ENCODE data around the gene AVPR2. TPM values are rescaled to one million over a fixed set of nuclear protein-coding genes. Genes with fewer than 3 reads are reported as not detected.

The AVPR2 gene
- total and polyA plus RNA-seq, 9 of the 15 experiments (the other 6 are each of a cell fraction or from before 2014, with no cell fraction given): not detected

DNA sequence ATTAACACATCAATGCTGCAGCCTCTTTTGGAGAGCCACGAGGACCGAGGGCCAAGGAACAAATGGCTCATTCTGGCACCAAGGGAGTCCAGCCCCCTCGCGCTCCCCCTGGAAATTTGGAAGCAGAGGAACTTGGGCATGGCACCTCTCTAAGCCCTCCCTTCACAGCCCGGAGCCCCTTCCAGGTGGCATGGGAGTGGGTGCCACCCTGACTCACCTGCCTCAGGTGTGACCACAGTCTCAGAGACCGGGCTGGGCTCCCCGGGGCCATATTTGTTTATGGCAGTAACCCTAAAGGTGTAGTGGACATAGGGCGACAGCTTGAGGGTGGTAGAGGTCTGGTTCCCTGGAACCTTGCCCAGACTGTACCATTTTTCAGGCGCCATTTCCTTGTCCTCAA lies 37.3 kb upstream of the AVPR2 start (continued):
- TF ChIP-seq COPS2 (conservative IDR thresholded peaks at IDR 0.05) (no peak), ZNF830 (CRISPR knock-in tag; IDR thresholded peaks at IDR 0.05) (no peak), LEF1 (IDR thresholded peaks at IDR 0.05) (no peak), NUFIP1 (IDR thresholded peaks at IDR 0.05; ENCODE audit: partially characterized antibody) (no peak)
- TF ChIP-seq, protein P1, sequence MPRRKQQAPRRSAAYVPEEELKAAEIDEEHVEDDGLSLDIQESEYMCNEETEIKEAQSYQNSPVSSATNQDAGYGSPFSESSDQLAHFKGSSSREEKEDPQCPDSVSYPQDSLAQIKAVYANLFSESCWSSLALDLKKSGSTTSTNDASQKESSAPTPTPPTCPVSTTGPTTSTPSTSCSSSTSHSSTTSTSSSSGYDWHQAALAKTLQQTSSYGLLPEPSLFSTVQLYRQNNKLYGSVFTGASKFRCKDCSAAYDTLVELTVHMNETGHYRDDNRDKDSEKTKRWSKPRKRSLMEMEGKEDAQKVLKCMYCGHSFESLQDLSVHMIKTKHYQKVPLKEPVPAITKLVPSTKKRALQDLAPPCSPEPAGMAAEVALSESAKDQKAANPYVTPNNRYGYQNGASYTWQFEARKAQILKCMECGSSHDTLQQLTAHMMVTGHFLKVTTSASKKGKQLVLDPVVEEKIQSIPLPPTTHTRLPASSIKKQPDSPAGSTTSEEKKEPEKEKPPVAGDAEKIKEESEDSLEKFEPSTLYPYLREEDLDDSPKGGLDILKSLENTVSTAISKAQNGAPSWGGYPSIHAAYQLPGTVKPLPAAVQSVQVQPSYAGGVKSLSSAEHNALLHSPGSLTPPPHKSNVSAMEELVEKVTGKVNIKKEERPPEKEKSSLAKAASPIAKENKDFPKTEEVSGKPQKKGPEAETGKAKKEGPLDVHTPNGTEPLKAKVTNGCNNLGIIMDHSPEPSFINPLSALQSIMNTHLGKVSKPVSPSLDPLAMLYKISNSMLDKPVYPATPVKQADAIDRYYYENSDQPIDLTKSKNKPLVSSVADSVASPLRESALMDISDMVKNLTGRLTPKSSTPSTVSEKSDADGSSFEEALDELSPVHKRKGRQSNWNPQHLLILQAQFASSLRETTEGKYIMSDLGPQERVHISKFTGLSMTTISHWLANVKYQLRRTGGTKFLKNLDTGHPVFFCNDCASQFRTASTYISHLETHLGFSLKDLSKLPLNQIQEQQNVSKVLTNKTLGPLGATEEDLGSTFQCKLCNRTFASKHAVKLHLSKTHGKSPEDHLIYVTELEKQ (CRISPR knock-in tag; IDR thresholded peaks at IDR 0.05): no peak

- H4K20me1 ChIP-seq (replicated peaks; ENCODE audit: control insufficient read depth, insufficient read depth, low read length): 0 out of 2 replicates have a peak, but pooled peaks cover 12% of the 10 kb centered on the region
- H3K27ac ChIP-seq (ENCODE audit: extremely low read depth, low read depth, low read length): no peak overlapping the region
- no peaks in the 10 kb centered on the region for H3K9me3 ChIP-seq (replicated peaks; ENCODE audit: control insufficient read depth, insufficient read depth, low read depth, low read length)
- H3K9ac ChIP-seq (ENCODE audit: insufficient read depth in 1 of 2, low read depth in 2 of 2, low read length in 2 of 2): no peak overlapping the region
- no peak overlapping the region for H3K4me2 ChIP-seq (ENCODE audit: insufficient read depth, low read length)
- 4% methylated on average over 10 of the region's 13 CpGs for WGBS (ENCODE audit: insufficient coverage, low coverage, missing lambda C conversion rate)
- POLR2A ChIA-PET: interaction anchor here (1.2 kb wide), 1 partner anchor 14 kb away, joined by 6 read pairs; no protein-coding TSS in a partner anchor
- no peaks in the 10 kb centered on the region for H3K9me1 ChIP-seq (ENCODE audit: control insufficient read depth, insufficient read depth, low read length)
- no peak overlapping the region for H2AFZ ChIP-seq (ENCODE audit: low read depth, low read length)
- no peaks in the 10 kb centered on the region for H3K79me2 ChIP-seq (ENCODE audit: control insufficient read depth, insufficient read depth, low read length)
- H3K36me3 ChIP-seq (ENCODE audit: control insufficient read depth, insufficient read depth, low read length): no peaks in the 10 kb centered on the region
- FAIRE-seq (no peak), ATAC-seq (no peak), DNase-seq (ENCODE audit: extremely low read depth in 1 of 4, low spot score in 3 of 4) (no peak)
- CTCF ChIA-PET (ENCODE audit: low intra/inter-chr PET ratio): no interaction called here
- peaks cover 17 to 82% of the 10 kb centered on the region in 2 experiments; a peak in 4 of 5 replicates for H3K27me3 ChIP-seq (ENCODE audit: control insufficient read depth in 2 of 2, insufficient read depth in 2 of 2, low read length in 2 of 2)
- H3K4me3 ChIP-seq: no peak overlapping the region
- intact Hi-C loops (cut with micrococcal nuclease) (no loop called here), in situ Hi-C loops (cut with MboI) (no loop called here)
- no TSS peak for BruUV-seq (replicated peaks)
- H3K4me1 ChIP-seq (replicated peaks in 1 of 2; ENCODE audit: control insufficient read depth in 2 of 2, insufficient read depth in 2 of 2, low read length in 2 of 2): peaks cover 0 to 32% of the 10 kb centered on the region in 2 experiments; a peak in 2 of 5 replicates
- TF ChIP-seq, protein P2, sequence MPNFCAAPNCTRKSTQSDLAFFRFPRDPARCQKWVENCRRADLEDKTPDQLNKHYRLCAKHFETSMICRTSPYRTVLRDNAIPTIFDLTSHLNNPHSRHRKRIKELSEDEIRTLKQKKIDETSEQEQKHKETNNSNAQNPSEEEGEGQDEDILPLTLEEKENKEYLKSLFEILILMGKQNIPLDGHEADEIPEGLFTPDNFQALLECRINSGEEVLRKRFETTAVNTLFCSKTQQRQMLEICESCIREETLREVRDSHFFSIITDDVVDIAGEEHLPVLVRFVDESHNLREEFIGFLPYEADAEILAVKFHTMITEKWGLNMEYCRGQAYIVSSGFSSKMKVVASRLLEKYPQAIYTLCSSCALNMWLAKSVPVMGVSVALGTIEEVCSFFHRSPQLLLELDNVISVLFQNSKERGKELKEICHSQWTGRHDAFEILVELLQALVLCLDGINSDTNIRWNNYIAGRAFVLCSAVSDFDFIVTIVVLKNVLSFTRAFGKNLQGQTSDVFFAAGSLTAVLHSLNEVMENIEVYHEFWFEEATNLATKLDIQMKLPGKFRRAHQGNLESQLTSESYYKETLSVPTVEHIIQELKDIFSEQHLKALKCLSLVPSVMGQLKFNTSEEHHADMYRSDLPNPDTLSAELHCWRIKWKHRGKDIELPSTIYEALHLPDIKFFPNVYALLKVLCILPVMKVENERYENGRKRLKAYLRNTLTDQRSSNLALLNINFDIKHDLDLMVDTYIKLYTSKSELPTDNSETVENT (CRISPR knock-in tag; IDR thresholded peaks at IDR 0.05): no peak
- TF ChIP-seq, protein P3, sequence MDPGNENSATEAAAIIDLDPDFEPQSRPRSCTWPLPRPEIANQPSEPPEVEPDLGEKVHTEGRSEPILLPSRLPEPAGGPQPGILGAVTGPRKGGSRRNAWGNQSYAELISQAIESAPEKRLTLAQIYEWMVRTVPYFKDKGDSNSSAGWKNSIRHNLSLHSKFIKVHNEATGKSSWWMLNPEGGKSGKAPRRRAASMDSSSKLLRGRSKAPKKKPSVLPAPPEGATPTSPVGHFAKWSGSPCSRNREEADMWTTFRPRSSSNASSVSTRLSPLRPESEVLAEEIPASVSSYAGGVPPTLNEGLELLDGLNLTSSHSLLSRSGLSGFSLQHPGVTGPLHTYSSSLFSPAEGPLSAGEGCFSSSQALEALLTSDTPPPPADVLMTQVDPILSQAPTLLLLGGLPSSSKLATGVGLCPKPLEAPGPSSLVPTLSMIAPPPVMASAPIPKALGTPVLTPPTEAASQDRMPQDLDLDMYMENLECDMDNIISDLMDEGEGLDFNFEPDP (CRISPR knock-in tag; IDR thresholded peaks at IDR 0.05): no peak
- TF ChIP-seq SRSF3 (IDR thresholded peaks at IDR 0.05; ENCODE audit: insufficient read depth, low read length) (no peak), FOXP1 (CRISPR knock-in tag; IDR thresholded peaks at IDR 0.05) (no peak), EZH2 (IDR thresholded peaks at IDR 0.05; ENCODE audit: borderline replicate concordance, low read depth, low read length) (no peak), C11orf30 (IDR thresholded peaks at IDR 0.05; ENCODE audit: low read depth) (no peak), ZNF175 (CRISPR knock-in tag; IDR thresholded peaks at IDR 0.05; ENCODE audit: low read depth) (no peak), LCOR (CRISPR knock-in tag; IDR thresholded peaks at IDR 0.05) (no peak)
- TF ChIP-seq, protein P4, sequence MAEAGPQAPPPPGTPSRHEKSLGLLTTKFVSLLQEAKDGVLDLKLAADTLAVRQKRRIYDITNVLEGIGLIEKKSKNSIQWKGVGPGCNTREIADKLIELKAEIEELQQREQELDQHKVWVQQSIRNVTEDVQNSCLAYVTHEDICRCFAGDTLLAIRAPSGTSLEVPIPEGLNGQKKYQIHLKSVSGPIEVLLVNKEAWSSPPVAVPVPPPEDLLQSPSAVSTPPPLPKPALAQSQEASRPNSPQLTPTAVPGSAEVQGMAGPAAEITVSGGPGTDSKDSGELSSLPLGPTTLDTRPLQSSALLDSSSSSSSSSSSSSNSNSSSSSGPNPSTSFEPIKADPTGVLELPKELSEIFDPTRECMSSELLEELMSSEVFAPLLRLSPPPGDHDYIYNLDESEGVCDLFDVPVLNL (CRISPR knock-in tag; IDR thresholded peaks at IDR 0.05; ENCODE audit: low read depth): no peak
Measured at GRCh38 chrX:153867671-153868070, 36.8 kb upstream of the AVPR2 start.

Measured in K562 (cell line).